H1 (cell line): Measurements from ENCODE around the gene CMIP. TPM values are rescaled to one million over a fixed set of nuclear protein-coding genes. Genes with fewer than 3 reads are reported as not detected.

Source experiments
- CREB1 ChIP-seq: IDR thresholded peaks from 2 replicates; pipeline ENCODE4 v1.6.1; 2012; ENCODE audit warnings: inconsistent platforms
- HDAC2 ChIP-seq, 2 experiments: fragments of 300-600 bp in 1 of 2; sonication (generic) in 1 of 2; IDR thresholded peaks; 2 replicates each; pipeline ENCODE4 v1.6.1; 2011 to 2012; ENCODE audit warnings: low read depth in 2 of 2, low read length in 2 of 2, mild to moderate bottlenecking in 2 of 2, moderate library complexity in 2 of 2, borderline replicate concordance in 1 of 2, inconsistent platforms in 1 of 2
- HDAC6 ChIP-seq: IDR thresholded peaks from one replicate; pipeline ENCODE4 v1.7.1; 2012; ENCODE audit warnings: low read depth, mild to moderate bottlenecking, inconsistent platforms, low read length, moderate library complexity
- KDM4A ChIP-seq: IDR thresholded peaks from one replicate; pipeline ENCODE4 v1.7.1; 2012; ENCODE audit warnings: low read depth, mild to moderate bottlenecking, moderate library complexity, low read length, inconsistent platforms; ENCODE audit not compliant: severe bottlenecking
- MAX ChIP-seq: IDR thresholded peaks from 2 replicates; pipeline ENCODE4 v1.6.1; 2012; ENCODE audit warnings: inconsistent platforms
- POLR2A ChIP-seq, 2 experiments: IDR thresholded peaks; 1 replicate in 1 of 2; 2 replicates in 1 of 2; pipeline ENCODE4 v1.6.1; 2011; ENCODE audit warnings: low read depth in 2 of 2, low read length in 2 of 2, mild to moderate bottlenecking in 2 of 2; ENCODE audit errors: control extremely low read depth in 1 of 2
- POU5F1 ChIP-seq: IDR thresholded peaks from 2 replicates; pipeline ENCODE4 v1.6.1; 2011; ENCODE audit warnings: low read depth, mild to moderate bottlenecking, low read length, moderate library complexity
- SUZ12 ChIP-seq: fragments of 200-600 bp; sonication (generic); IDR thresholded peaks from 2 replicates; pipeline ENCODE4 v1.6.1; 2012; ENCODE audit warnings: mild to moderate bottlenecking, inconsistent platforms, low read length, moderate library complexity, mixed read lengths
- TAF1 ChIP-seq: IDR thresholded peaks from 2 replicates; pipeline ENCODE4 v1.6.1; 2011; ENCODE audit warnings: mild to moderate bottlenecking, low read depth, low read length
- polyA plus RNA-seq, 7 experiments: library from polyadenylated mRNA; depleted of rRNA in 3 of 7; stranded (reverse) in 5 of 7; unstranded in 2 of 7; fragments of >200 nt in 5 of 7; fragments of 200-250 nt in 2 of 7; gene quantifications; 1 replicate in 5 of 7; 2 replicates in 1 of 7; 4 replicates in 1 of 7; pipeline versions ENCODE4 v1.2.1 to v1.2.3, GENCODE V29; 2011 to 2013; ENCODE audit warnings: missing spikeins in 2 of 7, mixed read lengths in 2 of 7
- total RNA-seq: library from RNA; stranded (reverse); fragmentation: NEBNext Ultra II Directional; extraction: Animal tissue kit (Norgen Biotek cat#: 25700); gene quantifications from 2 replicates; pipeline ENCODE4 v1.2.1, GENCODE V29; 2021
- TF ChIP-seq, protein P1 (sequence below): fragments of 300-600 bp; sonication (generic); IDR thresholded peaks from 2 replicates; pipeline ENCODE4 v1.7.1; 2012; ENCODE audit warnings: low read length, moderate library complexity, mild to moderate bottlenecking, inconsistent platforms; ENCODE audit not compliant: insufficient replicate concordance

CMIP gene
- total and polyA plus RNA-seq, 2 of the 8 experiments (the other 6 are each of a cell fraction or from before 2014, with no cell fraction given), result 7.9 to 53.2 TPM

GRCh38 chr16:81745704-81746558, 301.3 kb downstream of the CMIP start (continued):
- TF ChIP-seq, protein P1, sequence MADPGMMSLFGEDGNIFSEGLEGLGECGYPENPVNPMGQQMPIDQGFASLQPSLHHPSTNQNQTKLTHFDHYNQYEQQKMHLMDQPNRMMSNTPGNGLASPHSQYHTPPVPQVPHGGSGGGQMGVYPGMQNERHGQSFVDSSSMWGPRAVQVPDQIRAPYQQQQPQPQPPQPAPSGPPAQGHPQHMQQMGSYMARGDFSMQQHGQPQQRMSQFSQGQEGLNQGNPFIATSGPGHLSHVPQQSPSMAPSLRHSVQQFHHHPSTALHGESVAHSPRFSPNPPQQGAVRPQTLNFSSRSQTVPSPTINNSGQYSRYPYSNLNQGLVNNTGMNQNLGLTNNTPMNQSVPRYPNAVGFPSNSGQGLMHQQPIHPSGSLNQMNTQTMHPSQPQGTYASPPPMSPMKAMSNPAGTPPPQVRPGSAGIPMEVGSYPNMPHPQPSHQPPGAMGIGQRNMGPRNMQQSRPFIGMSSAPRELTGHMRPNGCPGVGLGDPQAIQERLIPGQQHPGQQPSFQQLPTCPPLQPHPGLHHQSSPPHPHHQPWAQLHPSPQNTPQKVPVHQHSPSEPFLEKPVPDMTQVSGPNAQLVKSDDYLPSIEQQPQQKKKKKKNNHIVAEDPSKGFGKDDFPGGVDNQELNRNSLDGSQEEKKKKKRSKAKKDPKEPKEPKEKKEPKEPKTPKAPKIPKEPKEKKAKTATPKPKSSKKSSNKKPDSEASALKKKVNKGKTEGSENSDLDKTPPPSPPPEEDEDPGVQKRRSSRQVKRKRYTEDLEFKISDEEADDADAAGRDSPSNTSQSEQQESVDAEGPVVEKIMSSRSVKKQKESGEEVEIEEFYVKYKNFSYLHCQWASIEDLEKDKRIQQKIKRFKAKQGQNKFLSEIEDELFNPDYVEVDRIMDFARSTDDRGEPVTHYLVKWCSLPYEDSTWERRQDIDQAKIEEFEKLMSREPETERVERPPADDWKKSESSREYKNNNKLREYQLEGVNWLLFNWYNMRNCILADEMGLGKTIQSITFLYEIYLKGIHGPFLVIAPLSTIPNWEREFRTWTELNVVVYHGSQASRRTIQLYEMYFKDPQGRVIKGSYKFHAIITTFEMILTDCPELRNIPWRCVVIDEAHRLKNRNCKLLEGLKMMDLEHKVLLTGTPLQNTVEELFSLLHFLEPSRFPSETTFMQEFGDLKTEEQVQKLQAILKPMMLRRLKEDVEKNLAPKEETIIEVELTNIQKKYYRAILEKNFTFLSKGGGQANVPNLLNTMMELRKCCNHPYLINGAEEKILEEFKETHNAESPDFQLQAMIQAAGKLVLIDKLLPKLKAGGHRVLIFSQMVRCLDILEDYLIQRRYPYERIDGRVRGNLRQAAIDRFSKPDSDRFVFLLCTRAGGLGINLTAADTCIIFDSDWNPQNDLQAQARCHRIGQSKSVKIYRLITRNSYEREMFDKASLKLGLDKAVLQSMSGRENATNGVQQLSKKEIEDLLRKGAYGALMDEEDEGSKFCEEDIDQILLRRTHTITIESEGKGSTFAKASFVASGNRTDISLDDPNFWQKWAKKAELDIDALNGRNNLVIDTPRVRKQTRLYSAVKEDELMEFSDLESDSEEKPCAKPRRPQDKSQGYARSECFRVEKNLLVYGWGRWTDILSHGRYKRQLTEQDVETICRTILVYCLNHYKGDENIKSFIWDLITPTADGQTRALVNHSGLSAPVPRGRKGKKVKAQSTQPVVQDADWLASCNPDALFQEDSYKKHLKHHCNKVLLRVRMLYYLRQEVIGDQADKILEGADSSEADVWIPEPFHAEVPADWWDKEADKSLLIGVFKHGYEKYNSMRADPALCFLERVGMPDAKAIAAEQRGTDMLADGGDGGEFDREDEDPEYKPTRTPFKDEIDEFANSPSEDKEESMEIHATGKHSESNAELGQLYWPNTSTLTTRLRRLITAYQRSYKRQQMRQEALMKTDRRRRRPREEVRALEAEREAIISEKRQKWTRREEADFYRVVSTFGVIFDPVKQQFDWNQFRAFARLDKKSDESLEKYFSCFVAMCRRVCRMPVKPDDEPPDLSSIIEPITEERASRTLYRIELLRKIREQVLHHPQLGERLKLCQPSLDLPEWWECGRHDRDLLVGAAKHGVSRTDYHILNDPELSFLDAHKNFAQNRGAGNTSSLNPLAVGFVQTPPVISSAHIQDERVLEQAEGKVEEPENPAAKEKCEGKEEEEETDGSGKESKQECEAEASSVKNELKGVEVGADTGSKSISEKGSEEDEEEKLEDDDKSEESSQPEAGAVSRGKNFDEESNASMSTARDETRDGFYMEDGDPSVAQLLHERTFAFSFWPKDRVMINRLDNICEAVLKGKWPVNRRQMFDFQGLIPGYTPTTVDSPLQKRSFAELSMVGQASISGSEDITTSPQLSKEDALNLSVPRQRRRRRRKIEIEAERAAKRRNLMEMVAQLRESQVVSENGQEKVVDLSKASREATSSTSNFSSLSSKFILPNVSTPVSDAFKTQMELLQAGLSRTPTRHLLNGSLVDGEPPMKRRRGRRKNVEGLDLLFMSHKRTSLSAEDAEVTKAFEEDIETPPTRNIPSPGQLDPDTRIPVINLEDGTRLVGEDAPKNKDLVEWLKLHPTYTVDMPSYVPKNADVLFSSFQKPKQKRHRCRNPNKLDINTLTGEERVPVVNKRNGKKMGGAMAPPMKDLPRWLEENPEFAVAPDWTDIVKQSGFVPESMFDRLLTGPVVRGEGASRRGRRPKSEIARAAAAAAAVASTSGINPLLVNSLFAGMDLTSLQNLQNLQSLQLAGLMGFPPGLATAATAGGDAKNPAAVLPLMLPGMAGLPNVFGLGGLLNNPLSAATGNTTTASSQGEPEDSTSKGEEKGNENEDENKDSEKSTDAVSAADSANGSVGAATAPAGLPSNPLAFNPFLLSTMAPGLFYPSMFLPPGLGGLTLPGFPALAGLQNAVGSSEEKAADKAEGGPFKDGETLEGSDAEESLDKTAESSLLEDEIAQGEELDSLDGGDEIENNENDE, result no peak
- TF ChIP-seq HDAC2 (IDR thresholded peaks at IDR 0.05; ENCODE audit: borderline replicate concordance in 1 of 2, low read depth in 2 of 2, low read length in 2 of 2) (no peak), POU5F1 (no peak), TAF1 (peak; percentile 29; the same call in 1 of the 2 replicates), SUZ12 (no peak), KDM4A (peak; percentile 72), HDAC6 (no peak), POLR2A (IDR thresholded peaks at IDR 0.05; ENCODE audit: control extremely low read depth in 1 of 2, low read depth in 2 of 2, low read length in 2 of 2) (peak in 1 of 2 experiments; percentile 24; a peak in 1 of 3 replicates), MAX (peak; percentile 66), CREB1 (peak; percentile 19; the same call in 1 of the 2 replicates)
